NCI-H345 treated with DMSO at 0.1 percent for 48 hours (cell line): Measurements from ENCODE around the gene BHLHA15.

Source experiments
- DNase-seq: peaks from one replicate; lab custom pipeline; 2025; ENCODE audit not compliant: unreplicated experiment; lab: John Stamatoyannopoulos, UW

BHLHA15 gene

GRCh38 chr7:98223351-98223897 is 12.2 kb downstream of the BHLHA15 start:
- DNase-seq: no peak

GRCh38 chr7:98223898-98224700 is 12.9 kb downstream of the BHLHA15 start:
- no peak for DNase-seq

GRCh38 chr7:98224701-98225181 is 13.5 kb downstream of the BHLHA15 start:
- no peak for DNase-seq

GRCh38 chr7:98225913-98226614 is 14.8 kb downstream of the BHLHA15 start:
- DNase-seq: no peak

GRCh38 chr7:98227939-98228338 is 16.7 kb downstream of the BHLHA15 start:
- no peak for DNase-seq

- no peak for DNase-seq
These were observed 17.6 kb downstream of the BHLHA15 start for GRCh38 chr7:98228801-98229200.

GRCh38 chr7:98229441-98229840 is 18.2 kb downstream of the BHLHA15 start:
- no peak for DNase-seq

- DNase-seq: no peak
These were observed 18.9 kb downstream of the BHLHA15 start for GRCh38 chr7:98229991-98230745.

- DNase-seq: no peak
These were observed 19.7 kb downstream of the BHLHA15 start for GRCh38 chr7:98230746-98231471.

GRCh38 chr7:98231493-98232262 is 20.4 kb downstream of the BHLHA15 start:
- no peak for DNase-seq

- no peak for DNase-seq
These were observed 21.0 kb downstream of the BHLHA15 start for GRCh38 chr7:98232263-98232585.

GRCh38 chr7:98232799-98233198 is 21.6 kb downstream of the BHLHA15 start:
- no peak for DNase-seq

GRCh38 chr7:98233219-98234070 is 22.2 kb downstream of the BHLHA15 start:
- DNase-seq: no peak

- DNase-seq: no peak
These were observed 23.3 kb downstream of the BHLHA15 start for GRCh38 chr7:98234429-98235147.

- no peak for DNase-seq
These were observed 24.7 kb downstream of the BHLHA15 start for GRCh38 chr7:98235901-98236300.

- DNase-seq: no peak
These were observed 25.3 kb downstream of the BHLHA15 start for GRCh38 chr7:98236355-98237185.

- no peak for DNase-seq
These were observed 26.8 kb downstream of the BHLHA15 start for GRCh38 chr7:98238076-98238475.

- no peak for DNase-seq
These were observed 27.7 kb downstream of the BHLHA15 start for GRCh38 chr7:98238976-98239375.
